GDM1 (cell line): ENCODE measurements around the gene ARHGAP26.
A peak's percentile ranks its signal among the peaks of the same experiment; 100 is the strongest.

Experiments used
- DNase-seq: peaks from one replicate; lab custom pipeline; 2025; lab: John Stamatoyannopoulos, UW

ARHGAP26 gene

GRCh38 chr5:142831009-142831383 lies 60.8 kb downstream of the ARHGAP26 start:
- DNase-seq, result no peak

GRCh38 chr5:142832263-142832662 lies 62.1 kb downstream of the ARHGAP26 start:
- no peak for DNase-seq

GRCh38 chr5:142833517-142834449 lies 63.6 kb downstream of the ARHGAP26 start:
- DNase-seq, result no peak

GRCh38 chr5:142834504-142834903 lies 64.3 kb downstream of the ARHGAP26 start:
- no peak for DNase-seq

GRCh38 chr5:142835540-142835939 lies 65.4 kb downstream of the ARHGAP26 start:
- no peak for DNase-seq

GRCh38 chr5:142836048-142836447 lies 65.9 kb downstream of the ARHGAP26 start:
- no peak for DNase-seq

- DNase-seq, result no peak
Observed at GRCh38 chr5:142837081-142837725, 67.0 kb downstream of the ARHGAP26 start.

GRCh38 chr5:142838845-142839244 lies 68.7 kb downstream of the ARHGAP26 start:
- DNase-seq, result no peak

- DNase-seq, result no peak
Observed at GRCh38 chr5:142839711-142840346, 69.7 kb downstream of the ARHGAP26 start.

GRCh38 chr5:142840575-142840974 lies 70.4 kb downstream of the ARHGAP26 start:
- no peak for DNase-seq

- DNase-seq, result no peak
Observed at GRCh38 chr5:142841511-142842265, 71.5 kb downstream of the ARHGAP26 start.

GRCh38 chr5:142842994-142843905 lies 73.1 kb downstream of the ARHGAP26 start:
- no peak for DNase-seq

- no peak for DNase-seq
Observed at GRCh38 chr5:142844866-142845265, 74.7 kb downstream of the ARHGAP26 start.

- DNase-seq, result no peak
Observed at GRCh38 chr5:142845402-142845921, 75.3 kb downstream of the ARHGAP26 start.

GRCh38 chr5:142845954-142846398 lies 75.8 kb downstream of the ARHGAP26 start:
- no peak for DNase-seq

- peak; percentile 50 for DNase-seq
Observed at GRCh38 chr5:142846406-142846805, 76.2 kb downstream of the ARHGAP26 start.

- DNase-seq, result no peak
Observed at GRCh38 chr5:142847898-142848790, 78.0 kb downstream of the ARHGAP26 start.

GRCh38 chr5:142849466-142849865 lies 79.3 kb downstream of the ARHGAP26 start:
- no peak for DNase-seq

- no peak for DNase-seq
Observed at GRCh38 chr5:142849880-142850279, 79.7 kb downstream of the ARHGAP26 start.

GRCh38 chr5:142851731-142852130 lies 81.6 kb downstream of the ARHGAP26 start:
- no peak for DNase-seq
